ENCODE data around the gene IL11. TPM values are rescaled to one million over a fixed set of nuclear protein-coding genes. Genes with fewer than 3 reads are reported as not detected.
"Not testable (repeated sequence)": the region's sequence is repeated elsewhere in the genome, so short reads cannot be mapped to it uniquely, and the experiment has no call there.

The IL11 gene
- total and polyA plus RNA-seq, 3 donors from 2014 or later: 1.2 to 2.1 (median 2.0) TPM

GRCh38 chr19:55410168-55410567, 39.9 kb upstream of the IL11 start:
- Histone ChIP-seq H3K4me1 (peaks cover 19% of the 10 kb centered on the region), H3K27me3 (no peaks in the 10 kb centered on the region), H3K4me3 (no peak overlapping the region), H3K27ac (no peak overlapping the region), H3K36me3 (ENCODE audit: low read depth, missing control alignments) (no peaks in the 10 kb centered on the region), H3K9me3 (no peaks in the 10 kb centered on the region)
- intact Hi-C loops (cut with DNase I; ENCODE audit: low total_unique reads): no loop called here
- TF ChIP-seq CTCF (IDR thresholded peaks at IDR 0.05) (no peak), POLR2A (IDR thresholded peaks at IDR 0.05) (no peak)
- no peak for DNase-seq
- 92 to 94% methylated on average over 2 of the region's 2 CpGs for WGBS, 2 donors

- H3K36me3 ChIP-seq (ENCODE audit: low read depth, missing control alignments); H3K9me3 ChIP-seq; H3K4me3 ChIP-seq; DNase-seq; intact Hi-C loops (cut with DNase I; ENCODE audit: low total_unique reads); H3K27me3 ChIP-seq: not testable (repeated sequence)
- WGBS, 2 donors: 88 to 90% methylated on average over 8 of the region's 8 CpGs
- peaks cover 19% of the 10 kb centered on the region for H3K4me1 ChIP-seq
- H3K27ac ChIP-seq: peak overlapping the region in 1 of 2 donors; percentile 100
Observed at GRCh38 chr19:55409179-55409578, 38.9 kb upstream of the IL11 start.

- no peak for DNase-seq
- H3K27me3 ChIP-seq: no peaks in the 10 kb centered on the region
Observed at GRCh38 chr19:55408533-55408872, 38.2 kb upstream of the IL11 start.

GRCh38 chr19:55407800-55408532, 37.7 kb upstream of the IL11 start:
- Histone ChIP-seq H3K4me1 (peaks cover 19% of the 10 kb centered on the region), H3K27me3 (no peaks in the 10 kb centered on the region), H3K36me3 (ENCODE audit: low read depth, missing control alignments) (no peaks in the 10 kb centered on the region), H3K4me3 (peak overlapping the region; percentile 86 to 98), H3K27ac (peak overlapping the region; percentile 99 to 100), H3K9me3 (no peaks in the 10 kb centered on the region)
- intact Hi-C loops (cut with DNase I; ENCODE audit: low total_unique reads): no loop called here
- peak; percentile 100 for DNase-seq
- TF ChIP-seq POLR2A (IDR thresholded peaks at IDR 0.05) (no peak), CTCF (IDR thresholded peaks at IDR 0.05) (no peak)
- 0% methylated on average over 47 to 61 of the region's 72 CpGs for WGBS, 2 donors

More at GRCh38 chr19:55408533-55408872, 38.2 kb upstream of the IL11 start:
- intact Hi-C loops (cut with DNase I; ENCODE audit: low total_unique reads): no loop called here
- no peaks in the 10 kb centered on the region for H3K36me3 ChIP-seq (ENCODE audit: low read depth, missing control alignments)
- peak overlapping the region; percentile 51 to 86 for H3K4me3 ChIP-seq
- no peaks in the 10 kb centered on the region for H3K9me3 ChIP-seq
- no peak for TF ChIP-seq CTCF (IDR thresholded peaks at IDR 0.05)
- no peak for TF ChIP-seq POLR2A (IDR thresholded peaks at IDR 0.05)
- H3K4me1 ChIP-seq: peaks cover 19% of the 10 kb centered on the region
- H3K27ac ChIP-seq: peak overlapping the region; percentile 99 to 100
- WGBS, 2 donors: 49 to 72% methylated on average over 6 to 9 of the region's 9 CpGs

GRCh38 chr19:55407550-55407799, 37.2 kb upstream of the IL11 start, which contains the start of gene UBE2S:
Gene UBE2S, minus strand, starts transcription at chr19:55407788. Its CDS starts 199 bp downstream, at chr19:55407589.
- peak within 1 kb of the TSS; percentile 99 to 100 for H3K27ac ChIP-seq

More at GRCh38 chr19:55407550-55407799, 37.2 kb upstream of the IL11 start, which contains the start of gene UBE2S:
- H3K4me3 ChIP-seq: peak within 1 kb of the TSS; percentile 86 to 98
- H3K9me3 ChIP-seq; H3K36me3 ChIP-seq (ENCODE audit: low read depth, missing control alignments); DNase-seq; H3K27me3 ChIP-seq; intact Hi-C loops (cut with DNase I; ENCODE audit: low total_unique reads): not testable (repeated sequence)
- peak; percentile 89 for TF ChIP-seq POLR2A (IDR thresholded peaks at IDR 0.05)
- WGBS, 2 donors: 8% methylated on average over 15 of the region's 36 CpGs; no CpG with 5 or more reads in 1 of the 2 donors
- H3K4me1 ChIP-seq: peaks cover 21% of the 10 kb centered on the region

Measured in testis (tissue), 3 donors.